Omental fat pad (tissue), 4 donors: Measurements from ENCODE around the gene MT1HL1. TPM values are rescaled to one million over a fixed set of nuclear protein-coding genes. Genes with fewer than 3 reads are reported as not detected.

ENCODE experiments used
- ATAC-seq: fragments of 150-250 bp; one replicate; pipeline ENCODE4 v1.9.1; 2016; ENCODE audit warnings: mild to moderate bottlenecking, moderate library complexity; ENCODE audit not compliant: low FRiP score
- DNase-seq: peaks from one replicate; pipeline ENCODE4 v3.0.0-alpha.2; 2019; ENCODE audit warnings: low spot score
- total RNA-seq, 4 donors: library from RNA; depleted of rRNA; stranded (reverse); fragments of >200 nt; gene quantifications; one replicate each; pipeline ENCODE4 v1.1.0, GENCODE V29; 2016
- TF ChIP-seq, protein P1 (sequence below), 3 donors: fragments of 450-650 bp; IDR thresholded peaks; one replicate each; pipeline ENCODE4 v1.5.1; 2016 to 2017; ENCODE audit warnings: antibody characterized with exemption in 3 of 3, mild to moderate bottlenecking in 3 of 3, moderate library complexity in 2 of 3

Gene MT1HL1
- total RNA-seq, 4 donors from 2014 or later, result not detected

DNA sequence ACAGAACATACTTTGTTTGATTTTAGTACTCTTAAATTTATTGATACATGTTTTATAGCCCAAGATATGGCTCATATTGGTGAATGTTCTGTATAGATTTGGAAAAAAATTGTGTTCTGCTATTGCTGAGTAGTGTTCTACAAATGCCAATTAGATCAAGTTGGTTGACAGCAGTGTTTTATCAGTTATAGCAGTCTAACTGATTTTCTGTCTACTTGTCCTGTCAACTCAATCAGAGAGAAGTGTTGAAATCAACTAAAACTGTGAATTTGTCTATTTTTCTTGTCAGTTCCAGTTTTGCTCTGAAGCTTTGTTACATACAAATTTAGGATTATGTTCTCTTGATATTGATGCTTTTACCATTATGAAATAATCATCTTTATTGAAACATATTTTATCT lies 14.7 kb upstream of the MT1HL1 start:
- TF ChIP-seq, protein P1, sequence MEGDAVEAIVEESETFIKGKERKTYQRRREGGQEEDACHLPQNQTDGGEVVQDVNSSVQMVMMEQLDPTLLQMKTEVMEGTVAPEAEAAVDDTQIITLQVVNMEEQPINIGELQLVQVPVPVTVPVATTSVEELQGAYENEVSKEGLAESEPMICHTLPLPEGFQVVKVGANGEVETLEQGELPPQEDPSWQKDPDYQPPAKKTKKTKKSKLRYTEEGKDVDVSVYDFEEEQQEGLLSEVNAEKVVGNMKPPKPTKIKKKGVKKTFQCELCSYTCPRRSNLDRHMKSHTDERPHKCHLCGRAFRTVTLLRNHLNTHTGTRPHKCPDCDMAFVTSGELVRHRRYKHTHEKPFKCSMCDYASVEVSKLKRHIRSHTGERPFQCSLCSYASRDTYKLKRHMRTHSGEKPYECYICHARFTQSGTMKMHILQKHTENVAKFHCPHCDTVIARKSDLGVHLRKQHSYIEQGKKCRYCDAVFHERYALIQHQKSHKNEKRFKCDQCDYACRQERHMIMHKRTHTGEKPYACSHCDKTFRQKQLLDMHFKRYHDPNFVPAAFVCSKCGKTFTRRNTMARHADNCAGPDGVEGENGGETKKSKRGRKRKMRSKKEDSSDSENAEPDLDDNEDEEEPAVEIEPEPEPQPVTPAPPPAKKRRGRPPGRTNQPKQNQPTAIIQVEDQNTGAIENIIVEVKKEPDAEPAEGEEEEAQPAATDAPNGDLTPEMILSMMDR (IDR thresholded peaks at IDR 0.05), result no peak
- ATAC-seq (no peak), DNase-seq (no peak)

DNA sequence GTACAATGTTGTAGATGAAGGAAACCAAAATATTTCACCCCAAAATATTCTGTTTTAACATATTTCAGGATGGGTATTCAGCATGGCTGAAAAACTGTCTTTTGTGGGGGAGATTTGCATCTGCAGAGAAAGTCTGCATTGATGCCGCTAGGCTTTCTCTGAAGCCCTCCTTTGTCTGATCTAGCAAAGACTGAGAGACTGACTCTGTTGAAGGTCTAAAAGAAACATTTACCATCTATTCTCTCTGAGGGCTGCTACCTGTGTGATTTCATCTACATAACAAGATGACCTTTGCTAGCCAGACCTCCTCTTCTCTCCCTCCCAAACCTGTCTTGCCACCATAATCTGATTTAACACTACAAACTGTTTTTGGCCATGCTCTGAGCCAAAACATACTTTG lies 12.4 kb upstream of the MT1HL1 start:
- TF ChIP-seq, protein P1 (IDR thresholded peaks at IDR 0.05), result no peak
- ATAC-seq (no peak), DNase-seq (no peak)

DNA sequence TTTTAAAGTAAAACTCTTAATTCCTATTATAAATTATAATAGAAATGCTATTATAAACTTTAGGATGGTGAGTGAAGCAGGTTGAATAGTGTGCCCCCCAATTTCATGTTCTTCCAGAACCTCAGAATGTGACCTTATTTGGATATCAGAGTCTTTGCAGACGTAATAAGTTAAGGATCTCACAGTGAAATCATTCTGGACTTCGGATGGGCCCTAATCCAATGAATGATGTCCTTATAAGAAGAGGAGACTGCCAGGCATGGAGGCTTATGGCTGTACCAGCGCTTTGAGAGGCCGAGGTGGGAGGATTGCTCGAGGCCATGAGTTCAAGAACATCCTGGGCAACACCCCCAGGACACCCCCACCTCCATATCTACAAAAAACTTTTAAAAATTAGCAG lies 9.4 kb upstream of the MT1HL1 start:
- ATAC-seq (no peak), DNase-seq (no peak)
- TF ChIP-seq, protein P1 (IDR thresholded peaks at IDR 0.05), result no peak

DNA sequence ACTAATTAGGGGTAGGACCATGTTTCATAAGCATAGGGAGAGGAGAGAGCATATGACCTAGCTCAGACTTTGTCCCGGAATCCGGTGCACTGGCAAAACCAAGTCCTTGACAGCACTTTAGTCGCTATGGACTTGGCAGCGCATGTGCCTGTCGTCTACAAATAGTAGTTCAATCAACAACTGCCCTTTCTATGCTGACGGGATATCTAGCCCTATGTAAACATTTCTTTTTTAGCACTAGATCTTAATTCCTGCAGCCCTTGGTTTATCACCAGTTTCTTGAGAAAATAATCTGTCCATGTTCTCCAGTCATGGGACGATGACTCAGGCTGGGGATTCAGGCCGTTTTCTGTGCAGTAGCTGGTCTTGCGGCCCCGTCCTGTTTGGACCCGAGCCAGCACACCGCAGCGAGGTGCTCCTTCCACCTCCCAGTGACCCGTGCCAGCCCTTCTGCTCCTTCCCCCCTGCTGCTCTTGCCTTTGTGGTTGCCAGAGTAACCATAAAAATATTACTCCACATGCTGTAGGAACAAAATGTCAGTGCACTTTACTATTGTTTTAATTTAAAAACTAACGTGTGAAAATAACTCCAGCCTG lies 8.6 kb upstream of the MT1HL1 start:
- DNase-seq, result no peak
- TF ChIP-seq, protein P1 (IDR thresholded peaks at IDR 0.05), result no peak
- peak; percentile 37 for ATAC-seq

DNA sequence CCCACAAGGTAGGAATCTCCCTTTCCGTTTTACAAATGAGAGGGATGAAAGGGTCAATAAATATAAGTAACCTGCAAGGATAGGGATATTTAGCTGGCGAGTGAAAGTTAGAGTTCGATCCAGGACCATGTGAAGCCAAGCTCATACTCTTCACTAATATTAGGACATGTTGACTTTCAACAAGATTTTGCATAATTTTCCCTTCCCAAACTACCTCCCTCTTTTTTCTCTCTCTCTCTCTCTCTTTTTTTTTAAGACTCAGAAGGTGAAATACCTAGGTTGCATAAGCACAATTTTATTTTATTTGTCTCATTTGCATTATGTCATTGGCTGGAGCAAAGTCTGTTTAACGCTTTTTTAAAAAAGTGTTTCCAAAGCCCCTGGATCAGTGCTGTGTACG lies 8.1 kb upstream of the MT1HL1 start:
- TF ChIP-seq, protein P1 (IDR thresholded peaks at IDR 0.05), result no peak
- DNase-seq (no peak), ATAC-seq (no peak)

DNA sequence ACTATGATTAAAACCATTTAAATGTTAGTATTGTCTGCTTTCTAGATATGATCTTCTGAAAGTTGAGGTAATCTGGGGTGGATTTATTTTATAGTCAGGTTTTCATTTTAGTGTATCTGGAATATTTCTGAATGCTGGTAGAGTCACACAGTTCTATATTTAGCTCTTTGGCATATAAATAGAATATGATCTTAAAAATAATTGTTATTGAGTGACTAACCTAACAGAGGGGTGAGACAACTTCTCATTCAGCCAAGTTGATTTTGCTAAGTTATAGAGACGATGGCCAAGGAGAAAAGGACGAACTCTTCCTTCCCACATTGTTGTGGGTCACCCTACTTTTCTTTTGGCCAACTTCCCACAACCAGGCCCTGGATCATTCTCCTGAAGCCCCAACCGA lies 7.2 kb upstream of the MT1HL1 start:
- DNase-seq (no peak), ATAC-seq (no peak)
- TF ChIP-seq, protein P1 (IDR thresholded peaks at IDR 0.05), result no peak

DNA sequence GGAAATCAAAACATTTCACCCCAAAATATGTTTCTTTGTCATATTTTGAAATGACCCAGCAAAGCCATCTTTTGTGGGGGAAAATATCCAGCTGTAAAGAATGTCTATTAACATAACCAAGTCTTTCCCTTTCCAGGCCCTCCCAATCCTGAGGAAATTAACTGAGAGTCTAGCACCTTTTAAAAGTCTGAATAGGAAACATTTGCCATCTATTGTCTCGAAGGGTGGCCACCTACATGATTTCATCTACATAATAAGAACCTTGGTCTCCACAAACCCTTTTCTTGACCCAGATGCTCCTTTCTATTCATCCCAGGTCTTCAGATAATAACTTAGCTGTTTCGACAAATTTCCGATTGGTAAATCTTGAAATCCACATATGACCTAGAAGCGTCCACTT lies 5.4 kb upstream of the MT1HL1 start:
- TF ChIP-seq, protein P1 (IDR thresholded peaks at IDR 0.05), result no peak
- ATAC-seq, result no peak
- no peak for DNase-seq
